Hepatic stellate cell (primary cell): ENCODE results near the gene AQP5.

ENCODE experiments used
- DNase-seq: peaks from one replicate; pipeline ENCODE4 v3.0.0; 2011; ENCODE audit warnings: low spot score

The AQP5 gene

DNA sequence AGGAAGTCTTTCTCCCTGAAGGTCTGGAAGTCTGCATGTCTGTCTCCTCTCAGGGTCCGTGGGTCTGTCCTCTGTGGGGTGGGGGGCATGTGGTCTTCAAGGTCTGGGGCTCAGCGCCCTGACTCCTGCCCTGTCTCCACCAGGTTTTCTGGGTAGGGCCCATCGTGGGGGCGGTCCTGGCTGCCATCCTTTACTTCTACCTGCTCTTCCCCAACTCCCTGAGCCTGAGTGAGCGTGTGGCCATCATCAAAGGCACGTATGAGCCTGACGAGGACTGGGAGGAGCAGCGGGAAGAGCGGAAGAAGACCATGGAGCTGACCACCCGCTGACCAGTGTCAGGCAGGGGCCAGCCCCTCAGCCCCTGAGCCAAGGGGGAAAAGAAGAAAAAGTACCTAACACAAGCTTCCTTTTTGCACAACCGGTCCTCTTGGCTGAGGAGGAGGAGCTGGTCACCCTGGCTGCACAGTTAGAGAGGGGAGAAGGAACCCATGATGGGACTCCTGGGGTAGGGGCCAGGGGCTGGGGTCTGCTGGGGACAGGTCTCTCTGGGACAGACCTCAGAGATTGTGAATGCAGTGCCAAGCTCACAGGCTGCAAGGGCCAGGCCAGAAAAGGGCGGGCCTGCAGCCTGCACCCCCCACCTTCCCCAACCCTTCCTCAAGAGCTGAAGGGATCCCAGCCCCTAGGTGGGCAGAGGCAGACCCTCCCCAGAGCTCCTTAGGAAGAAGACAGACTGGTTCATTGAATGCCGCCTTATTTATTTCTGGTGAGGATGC, 3.4 kb downstream of the AQP5 start:
- DNase-seq, result no peak

DNA sequence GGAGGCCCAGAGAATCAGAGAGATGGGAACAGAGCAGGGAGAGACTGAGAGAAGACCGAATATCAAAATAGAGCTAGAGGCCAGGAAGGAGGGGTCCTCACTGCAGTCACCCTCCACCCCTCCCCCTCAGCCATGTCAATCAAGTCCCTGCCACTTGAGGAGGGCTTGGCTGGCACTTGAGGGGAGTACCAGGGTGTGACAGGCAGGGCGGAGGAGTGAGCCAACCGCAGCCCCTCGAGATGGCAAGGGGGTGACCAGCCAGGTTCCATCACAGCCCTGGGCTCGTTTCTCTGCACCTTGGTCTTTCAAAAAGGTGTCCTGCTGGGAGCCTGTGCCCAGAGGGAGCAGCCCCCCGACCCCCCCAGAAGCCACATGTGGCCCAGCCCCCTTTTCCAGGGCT, 4.2 kb downstream of the AQP5 start:
- DNase-seq, result no peak

- no peak for DNase-seq
Observed at GRCh38 chr12:49966511-49967041, 4.9 kb downstream of the AQP5 start.

- DNase-seq, result peak; percentile 95
Observed at GRCh38 chr12:49967042-49967776, 5.5 kb downstream of the AQP5 start.

DNA sequence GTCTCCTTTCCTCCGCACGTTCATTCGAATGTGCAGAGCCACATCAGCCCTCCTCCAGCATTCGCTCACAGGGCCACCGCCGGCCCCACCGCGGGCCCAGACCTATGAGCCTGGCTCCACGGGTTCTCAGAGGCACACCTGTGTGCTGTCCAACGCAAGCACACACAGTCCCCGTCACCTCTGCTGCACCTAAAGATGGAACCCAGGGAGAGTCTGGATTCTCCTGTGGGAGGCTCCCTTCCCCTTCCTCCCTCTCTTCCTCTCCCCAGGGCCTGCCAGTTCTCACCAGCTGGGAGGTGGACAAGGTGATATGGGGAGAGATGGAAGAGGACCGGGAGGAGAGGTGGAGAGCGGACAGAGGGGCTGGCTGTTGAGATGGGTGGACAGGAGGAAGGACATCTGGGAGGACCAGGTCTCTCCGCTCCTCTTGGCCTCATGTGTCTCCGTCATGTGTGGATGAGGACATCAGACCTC, 6.1 kb downstream of the AQP5 start:
- DNase-seq, result no peak

DNA sequence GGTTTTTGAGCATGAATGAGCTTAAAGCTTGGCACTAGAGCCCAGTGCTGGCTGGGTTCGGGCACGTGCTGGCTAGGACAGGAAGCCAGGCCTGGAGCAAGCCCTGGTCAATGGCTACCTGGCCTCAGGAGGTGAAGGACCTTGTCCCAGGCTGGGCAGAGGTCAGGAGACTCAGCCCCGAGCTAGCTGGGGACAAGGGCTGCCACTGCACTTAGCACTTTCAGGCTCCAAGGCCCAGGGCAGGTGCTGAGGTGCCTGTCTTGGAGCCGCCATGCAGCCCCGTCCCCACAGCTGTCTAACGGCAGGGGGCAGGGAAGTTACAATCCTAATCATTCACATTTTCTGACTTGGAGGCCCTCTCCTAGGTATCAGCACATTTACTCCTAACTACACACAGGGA, 6.8 kb downstream of the AQP5 start:
- DNase-seq, result no peak

DNA sequence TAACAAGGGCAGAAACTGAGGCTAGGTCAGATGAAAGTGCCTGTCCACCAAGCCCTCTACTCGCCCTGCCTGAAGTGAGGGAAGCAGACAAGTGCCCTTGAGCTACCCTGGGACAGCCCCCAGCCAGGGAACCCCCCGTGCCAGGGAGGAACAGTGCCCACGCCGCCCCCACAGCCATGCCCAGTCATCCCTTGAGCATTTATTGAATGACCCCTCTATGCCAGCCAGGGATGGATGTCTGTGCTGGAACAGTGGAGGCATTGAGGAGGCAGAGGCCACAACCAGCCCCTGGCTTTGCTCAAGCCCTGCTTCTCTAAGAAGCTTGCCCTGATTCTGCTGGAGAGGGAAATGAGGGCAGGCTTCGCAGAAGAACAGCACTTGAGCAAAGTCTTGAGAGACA, 7.4 kb downstream of the AQP5 start:
- DNase-seq, result no peak

- no peak for DNase-seq
Observed at GRCh38 chr12:49969651-49970429, 8.2 kb downstream of the AQP5 start.

GRCh38 chr12:49970658-49971057, 9.0 kb downstream of the AQP5 start:
- DNase-seq, result no peak

- DNase-seq, result no peak
Observed at GRCh38 chr12:49971141-49971540, 9.5 kb downstream of the AQP5 start.

GRCh38 chr12:49972129-49972528, 10.5 kb downstream of the AQP5 start:
- no peak for DNase-seq

- DNase-seq, result no peak
Observed at GRCh38 chr12:49972641-49973360, 11.1 kb downstream of the AQP5 start, which contains the start of gene AQP6. TSS of gene AQP6 (plus strand) at chr12:49972947. CDS start at chr12:49973174, 227 bp downstream.

DNA sequence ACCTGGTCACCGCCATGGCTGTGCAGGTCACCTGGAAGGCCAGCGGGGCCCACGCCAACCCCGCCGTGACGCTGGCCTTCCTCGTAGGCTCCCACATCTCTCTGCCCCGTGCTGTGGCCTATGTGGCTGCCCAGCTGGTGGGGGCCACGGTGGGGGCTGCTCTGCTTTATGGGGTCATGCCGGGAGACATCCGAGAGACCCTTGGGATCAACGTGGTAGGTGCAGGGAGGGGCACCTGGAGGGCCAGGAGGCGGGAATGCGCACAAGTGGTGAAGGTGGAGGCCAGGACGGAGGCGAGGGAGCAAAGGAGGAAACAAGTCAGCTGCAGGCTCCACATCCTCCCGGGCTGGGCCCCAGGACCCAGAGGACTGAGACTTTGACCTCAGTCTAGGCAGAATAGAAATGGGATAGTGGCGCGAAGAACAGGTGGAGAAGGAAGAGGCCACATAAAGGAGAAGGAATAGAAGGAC, 11.7 kb downstream of the AQP5 start:
- no peak for DNase-seq

DNA sequence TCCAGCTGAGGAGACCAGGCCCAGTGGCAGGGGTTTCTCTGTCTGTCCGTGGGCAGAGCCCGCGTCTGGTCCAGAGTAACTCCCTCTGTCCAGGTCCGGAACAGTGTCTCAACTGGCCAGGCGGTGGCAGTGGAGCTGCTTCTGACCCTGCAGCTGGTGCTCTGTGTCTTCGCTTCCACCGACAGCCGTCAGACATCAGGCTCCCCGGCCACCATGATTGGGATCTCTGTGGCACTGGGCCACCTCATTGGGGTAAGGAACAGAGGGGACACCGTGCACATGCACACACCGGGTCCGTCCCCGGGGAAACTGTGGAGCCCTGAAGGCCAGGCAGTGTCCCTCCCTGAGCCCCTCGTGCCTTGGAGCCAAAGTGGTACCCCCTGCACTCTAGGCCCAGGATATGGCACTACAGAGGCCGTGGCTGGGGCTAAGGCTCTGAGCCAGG, 12.6 kb downstream of the AQP5 start:
- peak; percentile 87 for DNase-seq

DNA sequence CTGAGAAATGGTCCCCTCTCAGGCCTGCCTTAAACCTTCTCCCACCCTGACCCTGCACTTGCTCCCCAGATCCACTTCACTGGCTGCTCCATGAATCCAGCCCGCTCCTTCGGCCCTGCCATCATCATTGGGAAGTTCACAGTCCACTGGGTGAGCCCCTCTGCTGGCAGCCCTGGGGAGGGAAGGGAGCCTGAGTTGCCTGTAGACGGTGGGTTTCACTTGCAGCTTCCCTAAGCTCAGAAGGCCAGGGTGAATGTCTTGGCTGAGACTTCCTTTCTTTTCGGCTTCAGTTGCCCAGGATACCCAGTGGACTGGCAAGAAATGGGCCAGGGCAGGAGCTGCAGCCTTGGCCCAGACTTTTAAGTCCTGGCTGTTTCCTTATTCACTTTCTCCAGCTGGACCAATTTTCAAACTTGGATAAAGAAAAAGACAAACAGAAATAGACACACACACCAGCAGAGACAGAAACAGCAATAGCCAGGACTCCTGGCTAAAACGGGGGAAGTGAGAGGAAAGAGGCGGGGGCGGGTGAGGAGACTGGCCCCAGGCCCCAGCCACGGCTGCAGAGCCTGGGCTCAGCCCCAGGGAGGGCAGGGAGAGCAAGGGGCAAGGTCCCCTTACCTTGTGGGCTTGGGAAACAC, 13.1 kb downstream of the AQP5 start:
- no peak for DNase-seq

DNA sequence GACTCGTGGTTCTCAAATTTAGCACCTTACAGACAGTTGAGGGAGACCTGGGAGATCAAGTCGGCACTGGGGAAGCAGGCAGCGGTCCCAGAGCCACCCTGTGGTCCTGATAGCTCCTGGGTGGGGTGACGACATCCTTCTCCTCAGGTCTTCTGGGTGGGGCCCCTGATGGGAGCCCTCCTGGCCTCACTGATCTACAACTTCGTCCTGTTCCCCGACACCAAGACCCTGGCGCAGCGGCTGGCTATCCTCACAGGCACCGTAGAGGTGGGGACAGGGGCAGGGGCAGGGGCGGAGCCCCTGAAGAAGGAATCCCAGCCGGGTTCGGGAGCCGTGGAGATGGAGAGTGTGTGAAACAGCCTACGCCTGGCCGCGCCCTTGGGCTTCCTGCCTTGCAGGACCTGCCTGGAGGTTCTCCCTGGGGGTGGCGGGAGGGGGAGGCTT, 13.7 kb downstream of the AQP5 start:
- no peak for DNase-seq

GRCh38 chr12:49976557-49976956, 14.9 kb downstream of the AQP5 start:
- no peak for DNase-seq

DNA sequence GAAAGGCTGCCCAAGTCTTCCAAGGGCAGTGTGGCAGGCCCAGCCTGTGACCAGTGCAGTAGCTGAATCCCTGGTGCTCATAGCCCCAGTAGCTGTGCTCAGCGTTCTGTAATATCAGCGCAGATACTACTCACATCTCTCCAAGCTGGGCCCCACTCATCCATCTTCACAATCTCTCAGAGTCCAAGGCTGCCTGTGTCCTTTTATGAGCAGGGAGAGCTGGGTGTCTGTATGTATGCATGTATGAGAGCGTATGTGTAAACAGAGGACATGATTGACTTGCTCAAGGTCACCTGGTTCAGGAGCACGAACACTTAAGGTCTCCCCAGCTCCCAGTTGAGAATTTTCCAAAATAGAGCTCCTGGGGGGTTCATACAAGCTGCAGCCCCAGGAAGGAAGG, 16.5 kb downstream of the AQP5 start:
- no peak for DNase-seq

DNA sequence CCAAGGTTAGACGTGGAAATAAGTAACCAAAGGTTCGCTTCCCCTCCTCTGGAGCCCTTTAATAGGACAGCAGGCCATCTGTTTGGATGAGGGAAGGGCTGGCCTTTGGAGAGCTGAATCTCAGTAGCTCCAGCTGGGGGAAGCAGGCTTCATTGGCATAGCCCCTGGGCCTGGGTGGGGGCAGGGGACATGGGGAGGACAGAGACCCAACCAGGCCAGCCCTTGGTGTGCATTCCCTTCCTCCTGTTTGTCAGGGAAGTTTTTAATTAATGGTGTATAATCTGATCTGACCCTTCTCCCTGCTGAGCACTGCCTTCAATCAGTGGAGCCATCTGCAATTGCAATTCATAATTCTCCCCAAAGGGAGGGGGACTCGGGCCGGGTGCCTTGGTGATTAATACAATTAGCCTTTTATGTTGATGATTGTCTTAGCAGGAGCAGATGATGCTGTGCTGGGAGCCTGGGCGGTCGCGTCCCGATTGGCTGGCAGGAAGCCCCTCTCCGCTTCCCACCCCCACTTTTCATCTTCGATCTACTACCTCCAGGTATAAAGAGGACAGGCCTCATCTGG, 17.4 kb downstream of the AQP5 start:
- DNase-seq, result no peak

DNA sequence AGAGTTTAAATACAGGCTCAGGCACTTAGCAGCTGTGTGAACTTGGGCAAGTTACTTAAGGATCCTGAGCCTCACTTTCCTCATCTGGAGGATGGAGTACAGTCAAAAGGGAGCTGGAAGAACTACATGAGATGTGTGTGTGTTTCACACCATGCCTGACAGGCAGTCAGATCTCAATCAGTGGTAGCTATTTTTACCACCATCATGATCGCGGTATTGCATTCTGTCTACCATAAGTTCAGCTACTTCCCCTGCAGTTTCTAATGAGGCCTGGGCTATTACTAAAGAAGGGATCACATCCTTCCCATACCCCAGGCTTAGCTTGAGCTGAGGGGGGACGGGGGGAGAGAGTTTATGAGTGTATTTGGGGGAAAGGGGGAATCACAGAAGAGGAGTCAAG, 18.1 kb downstream of the AQP5 start:
- DNase-seq, result no peak
